Measurements from ENCODE around the gene RPL4.

RPL4 gene

DNA sequence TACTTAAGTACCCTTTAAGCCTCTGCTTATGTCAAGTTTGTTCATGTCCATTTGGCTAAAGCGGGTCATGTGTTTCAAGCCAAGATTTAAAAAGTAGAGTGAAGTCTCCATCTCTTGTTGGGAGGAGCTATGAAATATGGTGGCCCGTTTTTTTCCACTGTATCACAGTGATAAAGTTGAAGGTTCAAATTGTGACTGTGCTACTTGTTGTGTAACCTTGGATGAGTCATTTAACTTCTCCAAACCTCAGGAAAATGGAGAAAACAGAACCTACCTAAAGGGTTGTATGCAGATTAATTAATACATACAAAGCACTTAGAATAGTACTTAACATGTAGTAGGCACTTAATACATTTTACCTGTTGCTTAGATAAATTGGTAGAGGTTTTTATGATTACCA lies 50.5 kb downstream of the RPL4 start:
- peak; percentile 26 for DNase-seq

DNA sequence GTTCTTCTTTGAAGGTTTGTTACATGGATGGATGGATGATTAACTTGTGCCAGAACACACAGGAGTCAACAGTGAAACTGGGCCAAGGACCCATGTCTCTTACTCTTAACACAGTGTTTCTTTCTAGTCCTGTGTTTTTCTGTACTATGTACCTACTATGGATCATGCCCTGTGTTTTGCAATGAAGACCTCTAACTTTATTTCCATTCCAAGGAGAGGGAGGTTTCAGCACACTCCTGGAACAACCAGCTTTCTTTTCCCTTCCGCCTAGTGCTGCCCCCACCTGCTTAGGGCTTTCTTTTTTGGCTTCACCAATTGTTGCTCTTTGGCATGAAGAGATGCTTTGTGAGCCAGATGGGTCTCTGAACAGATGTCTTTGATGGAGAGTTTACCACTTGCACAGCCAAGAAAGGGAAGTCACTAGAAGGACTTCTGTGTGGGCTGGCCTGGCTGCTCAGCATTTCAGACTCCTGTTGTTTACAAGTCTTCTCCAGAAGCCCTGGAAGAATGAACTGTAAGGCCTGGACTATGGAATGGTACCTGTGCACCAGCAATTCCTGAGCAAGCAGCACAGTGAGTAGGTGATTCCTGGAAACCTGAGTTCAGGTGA lies 51.6 kb downstream of the RPL4 start:
- DNase-seq, result no peak

DNA sequence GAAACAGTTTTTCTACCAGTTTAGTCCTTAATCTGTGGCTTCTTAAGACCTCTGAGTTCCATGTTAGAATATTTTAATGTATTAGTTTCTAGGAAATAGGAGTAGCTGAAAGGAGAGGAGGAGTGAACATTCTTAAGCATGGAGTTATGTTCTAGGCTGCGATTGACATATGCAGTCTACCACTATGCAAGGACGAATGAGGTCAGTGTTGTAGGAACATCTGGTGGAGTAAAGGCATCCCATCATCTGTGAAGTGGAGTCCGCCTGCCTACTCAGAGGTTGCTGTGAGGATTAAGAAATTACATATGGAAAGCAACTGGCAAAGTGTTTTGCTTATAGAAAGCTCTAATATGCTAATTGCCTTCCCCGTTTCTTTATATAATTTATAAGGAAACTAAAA lies 52.2 kb downstream of the RPL4 start:
- DNase-seq, result no peak
